Measurements from ENCODE around the gene CREB5.

GRCh38 chr7:28596245-28596935 is 184.1 kb downstream of the CREB5 start:
- TF ChIP-seq CTCF (IDR thresholded peaks at IDR 0.05; ENCODE audit: borderline replicate concordance, extremely low read depth, low read length, poor library complexity, severe bottlenecking) (no peak), EZH2 (IDR thresholded peaks at IDR 0.05; ENCODE audit: borderline replicate concordance, low read depth, low read length, severe bottlenecking) (no peak)

All from DND-41 (cell line).